IPS-15b (cell line): ENCODE results near the gene DCANP1.

Experiments
- H3K27me3 ChIP-seq: one replicate; pipeline ENCODE4 v1.6.1; 2013; ENCODE audit warnings: low read length; ENCODE audit not compliant: control insufficient read depth, insufficient read depth
- H3K36me3 ChIP-seq: one replicate; pipeline ENCODE4 v1.6.1; 2013; ENCODE audit warnings: low read length; ENCODE audit not compliant: control insufficient read depth, insufficient read depth
- H3K4me1 ChIP-seq: one replicate; pipeline ENCODE4 v1.6.1; 2013; ENCODE audit warnings: mild to moderate bottlenecking, low read length; ENCODE audit not compliant: control insufficient read depth, insufficient read depth
- H3K4me3 ChIP-seq: one replicate; pipeline ENCODE4 v1.5.1; 2013; ENCODE audit warnings: low read depth, low read length
- H3K9ac ChIP-seq: one replicate; pipeline ENCODE4 v1.6.1; 2013; ENCODE audit warnings: low read depth, mild to moderate bottlenecking, low read length
- H3K9me3 ChIP-seq: one replicate; pipeline ENCODE4 v1.6.1; 2013; ENCODE audit warnings: mild to moderate bottlenecking, low read length; ENCODE audit not compliant: control insufficient read depth, insufficient read depth

The DCANP1 gene

GRCh38 chr5:135476615-135477581 is 29.8 kb upstream of the DCANP1 start:
- Histone ChIP-seq H3K9ac (no peak overlapping the region), H3K27me3 (peaks cover 87% of the 10 kb centered on the region), H3K4me3 (no peak overlapping the region), H3K36me3 (no peaks in the 10 kb centered on the region), H3K9me3 (no peaks in the 10 kb centered on the region), H3K4me1 (peaks cover 11% of the 10 kb centered on the region)

DNA sequence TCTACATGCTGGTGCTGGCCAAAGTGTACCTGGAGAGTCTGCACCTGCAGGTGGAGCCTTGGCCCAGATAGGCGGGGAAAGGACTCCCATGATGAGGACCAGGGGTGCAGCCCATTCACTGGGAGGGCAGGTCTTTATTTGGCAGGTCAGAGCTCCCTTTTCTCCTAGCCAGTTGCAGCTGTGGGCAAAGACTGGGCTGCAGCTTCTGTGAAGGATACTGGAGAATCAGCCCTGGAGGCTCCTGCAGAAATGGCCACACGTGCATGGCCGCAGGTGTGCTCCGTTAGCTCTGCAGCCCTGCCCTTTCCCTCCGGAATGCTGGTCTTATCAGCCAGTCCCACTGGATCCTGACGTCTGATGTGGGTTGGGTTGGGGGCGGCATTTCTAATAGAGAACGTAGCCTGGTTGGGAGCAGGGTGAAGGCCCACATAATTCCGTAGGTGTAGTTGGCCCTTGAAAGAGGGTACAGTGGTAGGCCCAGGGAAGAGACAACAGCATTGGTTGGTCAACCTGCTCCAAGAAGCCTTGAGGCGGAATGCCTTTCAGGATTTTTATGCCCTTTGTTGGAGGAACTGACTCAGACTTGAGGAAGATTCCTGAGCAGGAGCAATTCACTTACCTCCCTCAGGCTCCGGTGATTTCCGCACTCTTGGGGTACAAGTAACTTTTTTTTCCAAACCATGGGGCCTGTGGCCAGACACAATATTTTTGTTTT is 27.0 kb upstream of the DCANP1 start:
- no peaks in the 10 kb centered on the region for H3K36me3 ChIP-seq
- no peak overlapping the region for H3K4me3 ChIP-seq
- no peak overlapping the region for H3K9ac ChIP-seq
- peaks cover 89% of the 10 kb centered on the region for H3K27me3 ChIP-seq
- H3K4me1 ChIP-seq, result peaks cover 7% of the 10 kb centered on the region
- H3K9me3 ChIP-seq, result no peaks in the 10 kb centered on the region

DNA sequence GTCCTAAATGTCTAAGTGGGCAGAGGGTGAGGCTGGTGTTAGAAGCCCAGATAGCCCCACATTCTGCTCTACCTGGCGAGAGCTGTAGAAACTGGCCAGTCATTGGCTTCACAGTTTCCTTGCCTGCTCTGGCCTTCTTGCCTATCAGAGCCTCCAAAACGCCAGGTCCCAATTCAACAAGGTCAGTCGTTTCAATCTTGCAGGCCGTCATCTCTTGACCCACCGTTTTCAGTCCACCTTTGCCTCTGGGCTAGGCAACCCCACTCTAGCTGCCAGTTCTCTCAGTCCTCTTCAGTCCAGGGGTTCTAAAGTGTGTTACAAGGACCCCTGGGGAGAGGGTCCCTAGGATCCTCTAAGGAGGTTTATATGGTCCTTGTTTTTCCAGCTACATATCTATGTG is 25.0 kb upstream of the DCANP1 start:
- Histone ChIP-seq H3K4me3 (no peak overlapping the region), H3K27me3 (peaks cover 92% of the 10 kb centered on the region), H3K36me3 (no peaks in the 10 kb centered on the region), H3K9ac (no peak overlapping the region), H3K4me1 (peaks cover 4% of the 10 kb centered on the region), H3K9me3 (no peaks in the 10 kb centered on the region)

DNA sequence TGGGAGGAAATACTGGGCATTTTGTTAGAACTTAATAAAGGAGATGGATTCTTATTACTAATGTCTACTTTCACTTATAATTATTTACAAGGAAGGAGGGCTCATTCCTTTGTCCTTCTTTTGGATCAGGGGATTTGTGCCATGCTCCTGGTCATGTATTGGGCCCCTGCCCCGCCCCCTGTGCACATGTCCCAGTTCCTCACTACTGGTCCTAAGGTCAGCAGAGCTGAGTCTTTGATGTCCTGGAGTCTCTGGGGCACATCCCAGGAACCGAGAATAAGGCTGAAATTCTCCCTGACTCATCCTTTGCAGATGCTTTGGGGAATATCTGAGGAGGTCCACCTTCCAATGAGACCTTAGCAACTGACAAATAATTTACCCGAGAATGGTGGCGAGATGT is 24.6 kb upstream of the DCANP1 start:
- no peak overlapping the region for H3K9ac ChIP-seq
- H3K4me3 ChIP-seq, result no peak overlapping the region
- H3K9me3 ChIP-seq, result no peaks in the 10 kb centered on the region
- H3K27me3 ChIP-seq, result peaks cover 92% of the 10 kb centered on the region
- H3K36me3 ChIP-seq, result no peaks in the 10 kb centered on the region
- H3K4me1 ChIP-seq, result peaks cover 4% of the 10 kb centered on the region

- Histone ChIP-seq H3K27me3 (peaks cover 94% of the 10 kb centered on the region), H3K9ac (no peak overlapping the region), H3K4me1 (peaks cover 11% of the 10 kb centered on the region), H3K4me3 (no peak overlapping the region), H3K36me3 (no peaks in the 10 kb centered on the region), H3K9me3 (no peaks in the 10 kb centered on the region)
Observed at GRCh38 chr5:135469911-135470310, 22.8 kb upstream of the DCANP1 start.

DNA sequence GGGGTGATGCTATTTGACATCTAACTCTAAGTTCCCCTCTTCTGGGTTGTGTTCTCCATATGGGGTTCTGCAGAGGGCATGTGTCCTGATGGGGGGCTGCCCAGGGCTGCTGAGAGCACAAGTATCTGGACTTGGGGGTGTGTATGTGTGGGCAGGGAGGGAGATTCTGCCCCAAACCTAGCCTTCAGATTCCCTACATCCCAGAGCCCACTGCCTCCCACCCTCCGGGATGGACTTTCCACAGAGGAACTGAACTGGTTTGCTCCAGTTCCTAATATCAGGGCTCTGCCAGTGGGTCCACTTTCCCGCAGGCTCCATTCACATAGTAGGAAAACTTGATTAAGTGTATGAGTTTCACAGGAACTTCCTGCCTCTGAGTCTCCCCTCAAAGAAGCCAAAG is 21.4 kb upstream of the DCANP1 start:
- no peaks in the 10 kb centered on the region for H3K36me3 ChIP-seq
- H3K27me3 ChIP-seq, result peaks cover 94% of the 10 kb centered on the region
- H3K4me3 ChIP-seq, result no peak overlapping the region
- no peak overlapping the region for H3K9ac ChIP-seq
- H3K4me1 ChIP-seq, result peaks cover 11% of the 10 kb centered on the region
- H3K9me3 ChIP-seq, result no peaks in the 10 kb centered on the region

DNA sequence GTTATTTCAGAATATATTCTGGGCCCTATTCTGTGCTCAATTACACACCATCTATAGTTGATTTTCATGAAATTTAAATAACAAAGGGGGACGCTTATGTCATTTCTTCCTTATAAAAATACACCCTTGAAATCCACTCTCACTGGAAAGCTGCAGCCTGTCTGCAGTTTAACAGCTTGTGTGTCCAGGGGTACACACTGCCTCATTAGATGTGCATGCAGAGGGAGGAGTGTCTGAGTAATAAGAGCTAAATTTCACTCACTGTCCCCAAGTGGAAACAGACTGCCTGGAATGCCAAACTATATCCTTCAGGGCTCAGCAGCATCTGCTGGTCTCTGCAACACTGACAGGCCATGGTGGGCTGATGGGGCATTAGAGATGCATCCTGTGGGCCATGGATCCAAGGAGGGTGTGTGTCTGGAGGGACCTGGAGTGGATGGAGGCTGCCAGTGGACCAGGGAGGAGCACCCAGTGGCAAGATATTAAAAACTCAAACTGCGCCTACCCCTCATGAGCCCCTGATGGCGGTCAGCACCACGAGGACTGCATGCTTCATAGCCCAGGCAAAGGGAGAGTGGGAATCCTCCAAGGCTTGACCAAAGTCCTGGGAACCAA is 20.8 kb upstream of the DCANP1 start:
- peaks cover 94% of the 10 kb centered on the region for H3K27me3 ChIP-seq
- peaks cover 11% of the 10 kb centered on the region for H3K4me1 ChIP-seq
- no peak overlapping the region for H3K4me3 ChIP-seq
- no peaks in the 10 kb centered on the region for H3K36me3 ChIP-seq
- H3K9ac ChIP-seq, result no peak overlapping the region
- no peaks in the 10 kb centered on the region for H3K9me3 ChIP-seq

DNA sequence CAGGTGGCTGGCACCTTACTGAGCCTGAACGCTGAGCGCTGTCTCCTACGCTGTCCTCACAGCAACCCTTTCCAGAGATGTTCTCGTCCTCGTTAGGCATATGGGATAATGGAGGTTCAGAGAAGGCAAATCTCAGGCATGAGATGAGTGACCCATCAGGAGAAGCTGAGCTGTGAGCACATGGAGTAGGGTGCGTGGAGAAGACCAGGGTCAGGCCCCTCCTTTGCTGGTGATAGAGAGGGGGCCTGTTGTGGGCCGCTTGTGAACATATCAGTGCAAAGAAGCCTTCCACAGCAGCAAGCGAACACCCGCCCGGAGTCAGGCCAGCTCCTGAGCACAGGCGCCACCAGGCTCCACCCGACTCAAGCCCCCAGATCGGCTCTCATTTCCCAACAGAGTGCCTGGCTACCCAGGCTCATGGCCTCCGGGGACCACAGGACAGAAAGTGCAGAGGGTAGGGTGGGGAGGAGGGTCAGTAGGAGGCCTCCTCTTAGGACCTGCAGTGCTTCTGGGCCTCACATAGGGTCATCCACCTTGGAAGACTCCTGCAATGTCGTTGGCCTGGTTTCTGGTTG is 20.0 kb upstream of the DCANP1 start:
- H3K9ac ChIP-seq, result no peak overlapping the region
- H3K36me3 ChIP-seq, result no peaks in the 10 kb centered on the region
- H3K4me3 ChIP-seq, result peak overlapping the region; percentile 36
- H3K9me3 ChIP-seq, result no peaks in the 10 kb centered on the region
- peaks cover 98% of the 10 kb centered on the region for H3K27me3 ChIP-seq
- H3K4me1 ChIP-seq, result peaks cover 11% of the 10 kb centered on the region

DNA sequence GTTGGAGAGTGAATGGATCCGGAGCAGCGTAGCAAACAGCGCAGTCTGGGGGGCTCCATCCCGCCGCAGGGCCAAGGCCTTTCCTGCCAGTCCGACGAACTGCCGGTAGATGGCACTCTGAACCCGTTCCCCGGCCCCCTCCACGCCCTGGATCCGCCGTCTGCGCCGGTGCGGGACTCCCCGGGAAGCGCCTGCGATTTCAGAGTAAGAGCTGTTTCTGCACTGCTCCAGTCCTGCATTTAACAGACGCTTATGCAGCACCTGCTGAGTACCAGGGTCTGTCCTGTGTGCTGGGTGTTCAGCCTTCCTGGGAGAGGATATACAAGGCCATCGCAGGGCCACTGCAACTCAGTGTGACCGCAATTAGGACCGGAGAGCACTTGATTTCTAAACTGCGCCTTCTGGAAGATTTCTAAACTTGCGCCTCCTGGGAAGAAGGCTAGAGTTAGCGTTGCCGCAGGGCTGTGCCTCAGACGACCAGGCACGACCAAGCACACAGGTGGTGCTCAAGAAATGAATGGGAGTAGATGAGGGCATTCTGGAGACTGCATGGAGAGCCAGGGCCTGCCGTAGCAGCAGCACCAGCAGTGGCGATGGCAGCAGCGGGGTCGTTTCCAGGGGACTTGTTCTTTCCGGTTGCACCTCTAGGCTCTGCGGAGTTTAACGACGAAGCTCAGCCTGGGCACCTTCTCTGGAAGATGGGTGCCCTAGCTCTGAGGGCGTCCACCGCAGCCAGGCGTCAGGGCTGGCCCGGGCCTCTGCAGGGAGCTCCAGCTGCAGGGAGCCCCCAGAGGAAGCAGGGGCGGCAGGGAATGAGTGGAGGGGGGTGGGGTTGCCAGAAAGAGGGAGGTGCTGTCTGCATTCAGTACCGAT is 19.3 kb upstream of the DCANP1 start:
- Histone ChIP-seq H3K9me3 (no peaks in the 10 kb centered on the region), H3K36me3 (no peaks in the 10 kb centered on the region), H3K27me3 (peaks cover 94% of the 10 kb centered on the region), H3K4me3 (peak overlapping the region; percentile 36), H3K9ac (no peak overlapping the region), H3K4me1 (peaks cover 11% of the 10 kb centered on the region)

GRCh38 chr5:135465391-135466122 is 18.4 kb upstream of the DCANP1 start:
- peaks cover 11% of the 10 kb centered on the region for H3K4me1 ChIP-seq
- no peaks in the 10 kb centered on the region for H3K9me3 ChIP-seq
- H3K9ac ChIP-seq, result no peak overlapping the region
- peaks cover 90% of the 10 kb centered on the region for H3K27me3 ChIP-seq
- no peaks in the 10 kb centered on the region for H3K36me3 ChIP-seq
- H3K4me3 ChIP-seq, result peak overlapping the region; percentile 24
